Brain pericyte (primary cell): ENCODE data around the gene DAD1.
"Not testable (repeated sequence)": the region's sequence is repeated elsewhere in the genome, so short reads cannot be mapped to it uniquely, and the experiment has no call there.

Experiments used
- DNase-seq: peaks from one replicate; pipeline ENCODE4 v3.0.0-alpha.2; 2012; ENCODE audit warnings: low read depth, low spot score

DAD1 gene

DNA sequence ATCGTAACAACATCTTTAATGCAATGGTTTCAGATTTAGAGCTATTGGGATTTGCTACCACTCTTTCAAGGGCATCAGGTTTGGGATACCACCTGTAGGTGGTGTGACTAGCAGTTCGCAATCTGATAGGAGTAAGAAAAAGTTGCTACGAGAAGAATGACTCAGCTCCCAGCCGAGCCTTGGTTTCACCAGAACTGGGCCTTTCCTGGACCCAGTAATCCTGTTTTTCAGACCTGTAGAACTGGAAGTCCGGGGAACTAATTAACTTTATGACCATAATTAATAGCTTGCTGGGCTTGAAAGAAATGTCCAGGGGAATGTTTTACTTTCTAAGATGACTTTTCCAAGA is 9.8 kb upstream of the DAD1 start:
- DNase-seq = no peak

DNA sequence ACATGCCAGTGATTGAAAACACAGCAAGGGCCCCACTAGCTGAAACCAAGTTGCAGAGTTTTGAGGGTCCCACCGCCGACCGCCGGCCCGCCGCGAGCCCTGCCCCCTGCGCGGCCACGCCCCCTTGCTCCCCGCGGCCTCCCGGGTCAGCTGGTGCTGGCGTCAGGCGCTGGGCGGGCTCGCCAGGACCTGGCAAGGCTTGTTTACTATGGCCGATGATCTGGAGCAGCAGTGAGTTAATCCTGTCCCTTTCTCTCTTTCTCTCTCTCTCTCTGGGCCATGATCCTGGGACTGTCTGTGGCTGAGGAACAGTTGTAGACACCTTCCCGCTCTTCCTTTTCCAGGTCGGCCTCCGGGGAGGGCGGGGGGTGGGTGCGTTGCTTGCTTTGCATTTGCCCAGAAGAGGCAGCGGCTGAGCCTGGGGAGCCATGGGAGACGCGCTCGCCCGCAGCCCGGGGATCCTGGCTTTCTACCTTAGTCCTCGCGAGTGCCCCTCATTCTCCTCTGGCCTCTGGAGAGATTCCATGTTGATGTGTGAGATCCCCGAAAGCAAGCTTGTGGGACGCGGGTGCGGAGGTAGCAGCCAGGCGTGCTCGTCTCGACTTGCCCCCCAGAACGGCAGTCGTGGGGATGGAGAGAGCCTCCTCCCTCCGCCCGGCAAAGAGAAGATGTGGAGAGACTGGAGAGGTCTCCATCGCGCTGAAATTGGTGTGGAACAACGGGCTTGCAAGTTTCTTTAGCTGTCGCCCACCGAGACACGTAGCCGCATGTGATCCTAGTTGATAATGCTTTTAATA is 9.3 kb upstream of the DAD1 start, which contains the start of gene ABHD4:
Gene ABHD4, plus strand, starts transcription at position 202 of the 797 bp plus-strand sequence. Its CDS starts 7 bp downstream, at position 209.
- no peak for DNase-seq

GRCh38 chr14:22597771-22598098 is 8.7 kb upstream of the DAD1 start:
- no peak for DNase-seq

GRCh38 chr14:22597265-22597664 is 8.2 kb upstream of the DAD1 start:
- DNase-seq = no peak

DNA sequence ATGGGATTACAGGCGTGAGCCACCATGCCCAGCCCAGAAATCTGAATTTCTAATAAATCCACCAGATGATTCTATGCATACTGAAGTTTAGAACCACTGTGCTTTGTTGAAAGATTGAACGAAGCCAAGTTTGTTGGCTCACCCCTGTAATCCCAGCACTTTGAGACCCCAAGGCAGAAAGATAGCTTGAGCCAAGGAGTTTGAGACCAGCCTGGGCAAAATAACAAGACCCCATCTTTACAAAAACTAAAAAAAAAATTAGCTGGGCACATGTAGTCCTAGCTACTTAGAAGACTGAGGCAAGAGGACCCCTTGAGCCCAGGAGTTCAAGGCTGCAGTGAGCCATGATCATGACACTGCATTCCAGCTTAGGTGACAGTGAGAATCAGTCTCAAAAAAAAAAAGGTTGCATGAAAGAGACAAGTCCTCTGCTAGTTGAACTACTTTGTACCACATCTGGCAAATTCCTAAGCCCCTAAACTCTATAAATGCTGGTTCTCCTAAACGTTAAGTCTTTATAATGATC is 7.4 kb upstream of the DAD1 start:
- no peak for DNase-seq

GRCh38 chr14:22594156-22594716 is 5.2 kb upstream of the DAD1 start:
- no peak for DNase-seq

- no peak for DNase-seq
Observed at GRCh38 chr14:22593601-22594000, 4.6 kb upstream of the DAD1 start.

DNA sequence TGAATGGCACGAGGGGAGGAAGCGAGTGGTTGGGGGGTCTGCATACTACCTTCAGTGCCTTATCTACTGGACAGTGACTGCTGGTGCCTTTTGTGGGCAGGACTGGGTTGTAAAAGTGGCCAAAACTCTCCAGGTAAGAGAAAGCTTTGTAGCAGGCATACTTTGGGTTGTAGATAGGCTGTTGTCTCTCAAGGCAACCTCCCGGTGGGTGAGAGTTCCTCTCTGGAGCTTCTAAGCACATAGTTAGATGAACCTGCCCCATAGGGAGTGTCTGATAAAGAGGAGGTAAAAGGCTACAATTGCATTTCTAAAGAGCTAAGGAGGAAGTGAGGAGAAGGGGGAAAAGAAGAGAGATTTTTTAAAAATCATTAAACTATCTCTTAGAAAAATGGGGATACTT is 4.2 kb upstream of the DAD1 start:
- DNase-seq = no peak

DNA sequence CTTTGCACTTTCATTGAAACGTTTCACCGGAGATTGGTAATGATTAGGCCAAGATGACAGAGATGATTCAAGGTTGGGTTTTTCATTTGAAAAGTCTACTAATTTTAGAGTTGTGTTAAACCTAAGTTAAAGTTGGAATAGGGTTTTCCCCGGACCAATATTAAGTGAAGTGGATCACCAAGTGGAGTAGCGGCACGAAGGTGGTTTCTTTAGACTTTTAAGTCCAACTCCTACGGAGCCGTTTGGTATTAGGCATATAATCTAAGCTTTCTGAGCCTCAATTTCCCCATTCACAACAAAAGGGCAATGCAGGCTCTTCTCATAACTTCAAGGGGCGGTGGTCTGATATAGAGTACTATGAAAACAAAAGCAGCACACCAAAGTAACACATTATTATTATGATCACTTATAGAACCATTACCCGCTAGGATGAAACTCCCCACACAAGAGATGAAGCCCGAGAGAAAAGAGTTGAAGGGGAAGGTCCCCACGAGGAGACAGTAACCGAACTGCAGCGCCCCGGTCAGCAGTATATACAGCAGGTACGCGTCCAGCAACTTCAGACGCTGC is 413 bp downstream of the DAD1 start:
- no peak for DNase-seq

GRCh38 chr14:22587677-22588422 is 1.2 kb downstream of the DAD1 start:
- not testable (repeated sequence) for DNase-seq

DNA sequence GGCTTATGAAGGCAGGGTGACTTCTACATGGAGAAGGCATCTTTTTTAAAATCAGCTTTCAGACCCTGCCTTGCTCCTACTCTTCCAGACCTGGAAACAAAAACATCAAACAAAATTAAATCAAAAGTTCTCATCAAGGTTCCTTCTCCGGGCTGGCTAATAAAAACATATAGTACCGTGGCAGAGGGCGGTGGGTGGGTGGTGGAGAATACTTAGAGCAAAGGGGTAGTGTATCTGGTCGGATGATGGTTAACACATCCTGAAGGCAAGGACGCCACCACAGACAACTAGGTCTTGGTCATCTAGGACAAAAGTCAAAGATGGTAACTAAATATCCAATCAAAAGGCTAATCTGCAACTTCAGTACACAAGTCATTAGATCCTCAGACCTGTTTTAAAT is 1.8 kb downstream of the DAD1 start:
- DNase-seq = no peak

DNA sequence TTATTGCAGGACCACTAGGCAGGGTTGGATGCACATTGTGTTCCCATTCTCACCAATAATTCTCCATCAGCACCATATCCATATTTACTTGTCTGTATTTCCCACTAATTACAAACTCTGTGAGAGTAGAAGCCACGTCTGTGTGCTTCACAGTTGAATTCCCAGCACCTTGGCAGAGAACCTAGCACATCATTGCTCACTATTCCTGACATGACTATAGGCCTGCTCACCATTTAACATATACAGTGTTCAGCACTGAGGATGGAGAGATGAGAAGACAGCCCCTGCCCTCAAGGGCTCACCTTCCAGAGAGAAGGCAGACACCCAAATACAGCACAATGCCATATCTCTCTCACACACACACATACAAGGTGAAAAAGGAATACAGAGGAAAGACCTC is 5.0 kb downstream of the DAD1 start:
- no peak for DNase-seq

- DNase-seq = no peak
Observed at GRCh38 chr14:22580625-22581024, 8.4 kb downstream of the DAD1 start.

DNA sequence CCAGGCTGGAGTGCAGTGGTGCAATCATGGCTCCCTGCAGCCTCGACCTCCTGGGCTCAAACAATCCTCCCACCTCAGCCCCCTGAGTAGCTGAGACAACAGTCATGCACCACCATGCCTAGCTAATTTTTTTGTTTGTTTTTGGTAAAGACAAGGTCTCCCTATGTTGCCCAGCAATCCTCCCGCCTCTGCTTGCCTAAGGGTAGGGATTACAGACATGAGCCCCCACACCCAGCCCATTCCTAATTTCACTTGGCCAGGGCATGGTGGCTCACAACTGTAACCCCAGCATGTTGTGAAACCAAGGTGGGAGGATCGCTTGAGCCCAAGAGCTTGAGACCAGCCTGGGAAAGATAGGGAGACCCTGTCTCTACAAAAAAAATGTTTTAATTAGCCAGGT is 9.1 kb downstream of the DAD1 start:
- no peak for DNase-seq

DNA sequence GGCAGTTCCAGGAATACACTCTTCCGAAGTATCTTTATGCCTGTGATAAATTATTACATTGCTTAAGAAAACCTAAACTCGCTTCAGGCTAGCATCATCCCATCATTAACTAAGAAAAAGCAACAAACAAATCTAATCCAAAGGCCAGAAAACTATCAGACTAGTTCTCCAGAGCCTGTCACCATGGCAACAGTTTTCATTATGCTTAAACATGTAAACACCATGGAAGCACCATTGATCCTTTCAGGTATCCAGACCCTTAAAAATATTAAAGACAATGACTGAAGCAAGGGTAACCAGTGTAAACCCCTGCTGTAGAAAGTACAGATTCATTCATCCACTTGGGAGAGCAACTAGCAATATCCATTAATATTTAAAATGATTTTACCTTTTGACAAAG is 9.8 kb downstream of the DAD1 start:
- no peak for DNase-seq

GRCh38 chr14:22577334-22577908 is 11.6 kb downstream of the DAD1 start:
- DNase-seq = no peak

DNA sequence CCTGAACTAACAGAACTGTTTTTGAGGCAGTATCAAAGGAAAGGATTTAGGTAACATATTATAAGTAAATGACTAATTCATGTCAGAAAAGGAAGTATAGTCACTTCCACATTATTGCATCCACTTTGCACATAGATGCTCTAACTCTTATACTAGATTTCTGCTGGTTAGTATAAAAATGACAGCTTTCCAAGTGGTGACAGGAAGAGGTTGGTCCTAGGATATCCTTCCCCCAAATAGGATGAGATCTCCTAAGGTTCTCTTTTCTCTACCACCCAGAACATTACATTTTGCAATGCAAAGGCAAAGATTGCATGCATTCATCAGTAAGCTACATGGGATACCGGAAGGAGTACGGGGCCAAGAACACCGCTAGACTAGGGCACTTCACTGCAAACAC is 15.2 kb downstream of the DAD1 start:
- DNase-seq = no peak

- no peak for DNase-seq
Observed at GRCh38 chr14:22572562-22573058, 16.4 kb downstream of the DAD1 start.

DNA sequence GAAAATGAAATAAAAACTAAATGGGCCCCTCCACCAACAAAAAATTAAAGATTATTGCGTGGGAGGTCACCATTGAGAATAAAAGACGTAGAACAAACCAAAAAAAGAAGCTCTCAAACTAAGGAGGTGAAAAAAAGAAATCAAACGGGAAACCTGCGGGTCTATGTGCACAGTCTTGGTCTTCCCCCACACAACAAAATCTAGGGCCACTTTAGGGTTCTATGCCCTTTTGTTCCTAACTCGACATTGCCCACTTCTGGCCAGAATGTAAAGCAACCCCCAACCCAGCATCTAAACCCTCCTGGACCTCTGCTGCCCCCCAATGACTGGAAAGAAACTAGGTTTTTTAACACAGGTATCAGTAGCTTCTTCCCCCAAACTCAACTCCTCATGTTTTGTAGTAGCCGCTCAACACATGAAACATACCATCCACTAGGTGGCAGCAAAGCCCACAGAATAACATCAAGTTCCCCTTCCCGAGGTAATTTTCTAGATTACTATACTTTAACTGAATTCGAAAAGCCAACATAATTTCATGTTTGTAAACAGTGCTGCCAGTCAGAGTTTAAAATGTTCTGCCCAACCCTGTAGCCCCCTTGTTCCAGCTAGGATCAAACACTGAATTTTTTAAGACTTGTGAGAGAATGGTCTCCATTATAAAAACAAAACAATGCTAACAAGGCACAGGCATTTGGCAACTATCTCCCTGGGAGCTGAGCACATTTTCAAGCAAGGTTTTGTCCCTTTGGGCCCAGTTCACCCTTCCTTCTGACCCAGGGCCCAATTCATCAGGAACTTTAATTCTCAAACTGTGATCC is 18.7 kb downstream of the DAD1 start:
- peak; percentile 44 for DNase-seq

- no peak for DNase-seq
Observed at GRCh38 chr14:22569737-22570131, 19.3 kb downstream of the DAD1 start.
